ENCODE data around the gene VDR.

The VDR gene

GRCh38 chr12:47885012-47885501 lies 19.7 kb downstream of the VDR start:
- H3K4me3 ChIP-seq (ENCODE audit: low read depth, low read length) = no peak overlapping the region
- no peak for TF ChIP-seq CTCF (IDR thresholded peaks at IDR 0.05; ENCODE audit: low read depth, low read length)

DNA sequence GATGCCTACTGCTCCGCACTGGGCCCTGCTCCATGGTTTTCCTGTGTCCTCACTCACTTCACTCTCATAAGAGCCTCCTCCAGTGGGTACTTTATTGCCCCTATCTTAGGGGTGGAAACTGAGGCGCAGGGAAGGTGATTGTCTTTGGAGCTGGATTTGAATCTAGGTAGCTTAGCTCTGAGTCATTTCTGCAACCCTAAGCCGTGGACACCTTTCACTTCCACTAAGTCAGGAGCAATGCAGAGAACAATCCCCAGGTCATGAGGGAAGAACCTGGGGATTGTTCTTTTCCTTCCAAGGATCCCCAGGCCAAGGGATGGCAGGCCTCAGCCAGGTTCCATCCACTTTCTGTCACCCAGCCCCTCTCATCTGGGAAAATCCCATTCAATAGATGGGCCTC lies 20.3 kb downstream of the VDR start:
- H3K4me3 ChIP-seq (ENCODE audit: low read depth, low read length) = no peak overlapping the region
- TF ChIP-seq CTCF (IDR thresholded peaks at IDR 0.05; ENCODE audit: low read depth, low read length) = no peak

DNA sequence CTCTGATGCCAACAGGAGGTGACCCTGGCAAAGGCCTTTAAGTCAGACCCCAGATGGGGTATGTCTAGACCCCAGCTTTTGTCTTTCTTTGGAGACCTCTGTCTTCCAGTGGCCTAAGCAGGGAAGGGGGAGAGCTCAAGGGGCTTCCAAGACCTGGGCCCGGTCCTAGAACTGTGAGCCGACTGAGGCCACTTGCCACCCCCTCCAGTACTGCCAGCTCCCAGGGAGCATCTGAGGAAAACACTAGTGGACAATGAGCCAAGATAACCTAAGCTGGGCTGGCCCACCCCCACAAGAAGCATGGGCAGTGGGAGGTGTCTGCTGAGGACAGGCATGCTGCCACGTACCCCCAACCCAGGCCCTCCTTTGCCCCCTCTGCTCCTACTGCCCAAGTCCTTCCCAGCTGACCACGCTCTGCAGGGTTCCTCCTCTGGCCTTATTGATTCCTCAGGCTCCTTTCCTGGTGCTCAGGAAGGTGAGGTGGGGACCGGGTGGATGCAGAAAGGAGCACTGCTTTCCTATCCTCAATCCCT lies 21.1 kb downstream of the VDR start:
- no peak overlapping the region for H3K4me3 ChIP-seq (ENCODE audit: low read depth, low read length)
- no peak for TF ChIP-seq CTCF (IDR thresholded peaks at IDR 0.05; ENCODE audit: low read depth, low read length)

DNA sequence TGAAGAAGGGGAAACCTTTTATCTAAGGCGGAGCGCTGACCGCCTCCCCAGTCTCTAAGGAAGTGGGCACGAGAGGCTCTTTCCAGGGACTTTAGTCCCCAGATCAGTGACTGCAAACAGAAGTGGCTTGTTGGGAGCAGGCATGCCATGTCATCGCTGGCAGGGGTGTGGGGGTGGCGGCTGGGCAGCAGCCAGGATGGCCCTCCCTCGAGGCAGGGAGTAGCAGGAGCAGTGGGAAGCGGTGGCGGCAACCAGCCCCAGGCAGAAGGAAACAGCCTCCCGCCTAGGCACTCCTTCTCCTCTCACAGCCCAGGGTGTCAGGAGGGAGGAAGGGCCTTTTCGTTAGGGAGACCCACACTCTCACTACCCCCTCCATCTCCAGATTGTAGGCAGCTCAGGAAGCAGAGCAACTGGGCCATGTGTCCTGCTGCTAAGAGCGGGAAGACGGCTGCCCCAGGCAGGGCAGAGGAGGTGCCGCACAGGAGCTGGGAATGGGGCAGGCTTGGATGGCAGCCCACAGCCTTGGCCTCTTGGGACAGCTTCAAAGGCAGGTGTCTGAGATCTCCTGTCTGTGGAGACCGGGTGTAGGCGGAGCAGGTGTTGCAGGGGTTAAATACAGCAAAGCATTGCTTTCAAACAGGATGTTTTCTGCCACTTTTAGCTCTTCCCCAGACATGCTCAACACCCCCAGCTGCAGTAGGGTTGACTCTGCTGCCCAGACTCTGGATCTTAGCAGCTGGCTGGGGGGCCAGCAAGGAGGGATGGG lies 21.8 kb downstream of the VDR start:
- no peak for TF ChIP-seq CTCF (IDR thresholded peaks at IDR 0.05; ENCODE audit: low read depth, low read length)
- H3K4me3 ChIP-seq (ENCODE audit: low read depth, low read length) = no peak overlapping the region

GRCh38 chr12:47881826-47882427 lies 22.9 kb downstream of the VDR start:
- TF ChIP-seq CTCF (IDR thresholded peaks at IDR 0.05; ENCODE audit: low read depth, low read length) = no peak
- no peak overlapping the region for H3K4me3 ChIP-seq (ENCODE audit: low read depth, low read length)

GRCh38 chr12:47881051-47881450 lies 23.7 kb downstream of the VDR start:
- no peak for TF ChIP-seq CTCF (IDR thresholded peaks at IDR 0.05; ENCODE audit: low read depth, low read length)
- H3K4me3 ChIP-seq (ENCODE audit: low read depth, low read length) = no peak overlapping the region

GRCh38 chr12:47878918-47879481 lies 25.8 kb downstream of the VDR start:
- TF ChIP-seq CTCF (IDR thresholded peaks at IDR 0.05; ENCODE audit: low read depth, low read length) = no peak
- H3K4me3 ChIP-seq (ENCODE audit: low read depth, low read length) = no peak overlapping the region

Measured in WI38 (cell line).